ENCODE measurements around the gene ZNF564.

DNA sequence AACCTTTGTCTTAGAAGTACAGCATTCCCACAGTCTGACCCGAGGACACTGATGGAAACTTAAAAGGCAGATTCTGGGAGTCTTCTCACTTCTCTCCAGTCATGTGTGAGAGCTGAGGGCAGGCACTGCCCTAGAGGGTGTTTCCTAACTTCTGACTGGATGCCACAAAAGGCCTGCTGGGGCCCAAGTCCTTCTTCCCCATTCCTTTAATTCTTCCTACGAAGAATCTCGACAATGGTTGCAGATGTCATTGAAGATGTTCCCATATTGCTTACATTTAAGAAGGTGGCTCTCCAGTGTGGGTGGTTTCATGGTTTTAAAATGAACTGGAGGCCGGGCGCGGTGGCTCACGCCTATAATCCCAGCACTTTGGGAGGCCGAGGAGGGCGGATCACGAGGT is 27.4 kb upstream of the ZNF564 start:
- TF ChIP-seq, protein P1, sequence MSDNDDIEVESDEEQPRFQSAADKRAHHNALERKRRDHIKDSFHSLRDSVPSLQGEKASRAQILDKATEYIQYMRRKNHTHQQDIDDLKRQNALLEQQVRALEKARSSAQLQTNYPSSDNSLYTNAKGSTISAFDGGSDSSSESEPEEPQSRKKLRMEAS (IDR thresholded peaks at IDR 0.05) = no peak
- no peak for TF ChIP-seq SAP30 (IDR thresholded peaks at IDR 0.05; ENCODE audit: insufficient read depth, insufficient replicate concordance, low read length)
- TF ChIP-seq CTCF (IDR thresholded peaks at IDR 0.05; ENCODE audit: control extremely low read depth in 1 of 3, insufficient read depth in 1 of 3, low read depth in 1 of 3, low read length in 3 of 3) = no peak
- TF ChIP-seq MAFK (IDR thresholded peaks at IDR 0.05; ENCODE audit: low read depth, low read length) = no peak
- no peak for TF ChIP-seq NRF1 (IDR thresholded peaks at IDR 0.05; ENCODE audit: low read depth, low read length)
- TF ChIP-seq RAD21 (IDR thresholded peaks at IDR 0.05 in 1 of 2, conservative IDR thresholded peaks at IDR 0.05 in 1 of 2; ENCODE audit: low read depth in 2 of 2, low read length in 2 of 2) = no peak
- no peak for TF ChIP-seq POLR2AphosphoS5 (IDR thresholded peaks at IDR 0.05; ENCODE audit: low read depth, low read length)
